HG03354 (cell line): ENCODE data around the gene BTBD17.
A peak's percentile ranks its signal among the peaks of the same experiment; 100 is the strongest.

Source experiments
- ATAC-seq: cut with Tn5 transposase; IDR thresholded peaks from one replicate; pipeline ENCODE4 v1.9.1; 2021; ENCODE audit warnings: mild to moderate bottlenecking; ENCODE audit not compliant: unreplicated experiment, poor library complexity, severe bottlenecking

BTBD17 gene

GRCh38 chr17:74340470-74341023 is 21.1 kb downstream of the BTBD17 start:
- no peak for ATAC-seq

GRCh38 chr17:74339537-74340195 is 22.0 kb downstream of the BTBD17 start:
- ATAC-seq, result no peak

GRCh38 chr17:74337834-74338500 is 23.7 kb downstream of the BTBD17 start:
- ATAC-seq, result no peak

- ATAC-seq, result no peak
Observed at GRCh38 chr17:74336307-74336706, 25.4 kb downstream of the BTBD17 start.

- no peak for ATAC-seq
Observed at GRCh38 chr17:74335529-74336062, 26.1 kb downstream of the BTBD17 start.

- ATAC-seq, result no peak
Observed at GRCh38 chr17:74334393-74335039, 27.2 kb downstream of the BTBD17 start.

- ATAC-seq, result no peak
Observed at GRCh38 chr17:74332763-74333283, 28.8 kb downstream of the BTBD17 start.

GRCh38 chr17:74332017-74332650 is 29.5 kb downstream of the BTBD17 start:
- ATAC-seq, result no peak

GRCh38 chr17:74330446-74330845 is 31.2 kb downstream of the BTBD17 start:
- ATAC-seq, result no peak

- ATAC-seq, result no peak
Observed at GRCh38 chr17:74329378-74329777, 32.3 kb downstream of the BTBD17 start.

GRCh38 chr17:74328487-74328886 is 33.2 kb downstream of the BTBD17 start:
- ATAC-seq, result no peak

- ATAC-seq, result no peak
Observed at GRCh38 chr17:74326506-74326905, 35.2 kb downstream of the BTBD17 start.

- ATAC-seq, result peak; percentile 78
Observed at GRCh38 chr17:74325743-74326379, 35.8 kb downstream of the BTBD17 start, which contains the start of gene KIF19. Gene KIF19 (plus strand): TSS chr17:74326226. CDS start chr17:74326350, 124 bp downstream.

- no peak for ATAC-seq
Observed at GRCh38 chr17:74325376-74325742, 36.3 kb downstream of the BTBD17 start.

- ATAC-seq, result no peak
Observed at GRCh38 chr17:74324521-74324920, 37.1 kb downstream of the BTBD17 start.

GRCh38 chr17:74318391-74318790 is 43.3 kb downstream of the BTBD17 start:
- ATAC-seq, result no peak

GRCh38 chr17:74317071-74317470 is 44.6 kb downstream of the BTBD17 start:
- ATAC-seq, result no peak

- ATAC-seq, result no peak
Observed at GRCh38 chr17:74316220-74316619, 45.4 kb downstream of the BTBD17 start.

GRCh38 chr17:74314877-74315276 is 46.8 kb downstream of the BTBD17 start:
- no peak for ATAC-seq
